HEK293 (cell line): ENCODE data around the gene ACAA1.

Experiments
- CTCF ChIA-PET: fragments of 350-600 bp; formaldehyde crosslinking; extraction: SDS; loops from one replicate; lab custom pipeline; 2021; ENCODE audit warnings: antibody characterized with exemption; lab: Yijun Ruan, JAX
- POLR2A ChIA-PET: fragments of 300-600 bp; formaldehyde crosslinking; extraction: SDS; loops from one replicate; lab custom pipeline; 2020; ENCODE audit warnings: antibody characterized with exemption, inconsistent platforms; lab: Yijun Ruan, JAX
- H3K27ac ChIP-seq: fragments of 200-500 bp; sonication (Bioruptor generic); 2 replicates; pipeline ENCODE4 v1.5.1; 2014; ENCODE audit warnings: low read depth, low read length, control low read depth, inconsistent platforms; ENCODE audit errors: extremely low read depth
- H3K36me3 ChIP-seq, 2 experiments: fragments of 200-500 bp in 1 of 2; sonication (Bioruptor generic) in 1 of 2; 1 replicate in 1 of 2; 2 replicates in 1 of 2; pipeline ENCODE4 v1.5.1; 2014 to 2017; ENCODE audit warnings: inconsistent platforms in 2 of 2, low read length in 2 of 2; ENCODE audit not compliant: control insufficient read depth in 2 of 2, insufficient read depth in 1 of 2
- H3K4me1 ChIP-seq: fragments of 200-500 bp; sonication (Bioruptor generic); 2 replicates; pipeline ENCODE4 v1.5.1; 2014; ENCODE audit warnings: mild to moderate bottlenecking, low read length, inconsistent platforms; ENCODE audit not compliant: control insufficient read depth, insufficient read depth
- H3K4me3 ChIP-seq: 2 replicates; pipeline ENCODE4 v1.5.1; 2011; ENCODE audit warnings: low read depth, mild to moderate bottlenecking, control low read depth, low read length, moderate library complexity
- H3K9me3 ChIP-seq: fragments of 200-500 bp; sonication (Bioruptor generic); 2 replicates; pipeline ENCODE4 v1.5.1; 2014; ENCODE audit warnings: low read depth, low read length, inconsistent platforms; ENCODE audit not compliant: control insufficient read depth, insufficient read depth
- ATF2 ChIP-seq: fragments of 450-650 bp; formaldehyde crosslinking; IDR thresholded peaks from 2 replicates; pipeline ENCODE4 v1.5.1; 2016; ENCODE audit warnings: missing biosample characterization, missing genetic modification characterization, low read depth
- PATZ1 ChIP-seq: fragments of 450-650 bp; formaldehyde crosslinking; IDR thresholded peaks from 2 replicates; pipeline ENCODE4 v1.5.1; 2016; ENCODE audit warnings: missing biosample characterization, missing genetic modification characterization
- ZBTB17 ChIP-seq: fragments of 450-650 bp; formaldehyde crosslinking; IDR thresholded peaks from 2 replicates; pipeline ENCODE4 v1.5.1; 2016; ENCODE audit warnings: missing biosample characterization, missing genetic modification characterization
- ZBTB8A ChIP-seq: fragments of 450-650 bp; formaldehyde crosslinking; IDR thresholded peaks from 2 replicates; pipeline ENCODE4 v1.5.1; 2016; ENCODE audit warnings: missing biosample characterization, missing genetic modification characterization
- ZNF155 ChIP-seq: fragments of 450-650 bp; formaldehyde crosslinking; IDR thresholded peaks from 2 replicates; pipeline ENCODE4 v1.5.1; 2016; ENCODE audit warnings: missing biosample characterization, missing genetic modification characterization
- ZNF157 ChIP-seq: fragments of 450-650 bp; formaldehyde crosslinking; IDR thresholded peaks from 2 replicates; pipeline ENCODE4 v1.5.1; 2016; ENCODE audit warnings: missing biosample characterization, missing genetic modification characterization
- ZNF184 ChIP-seq: fragments of 450-650 bp; IDR thresholded peaks from 2 replicates; pipeline ENCODE4 v1.5.1; 2018; ENCODE audit warnings: missing biosample characterization, mild to moderate bottlenecking, missing genetic modification characterization
- ZNF311 ChIP-seq: fragments of 450-650 bp; formaldehyde crosslinking; IDR thresholded peaks from 2 replicates; pipeline ENCODE4 v1.5.1; 2017; ENCODE audit warnings: missing biosample characterization, missing genetic modification characterization, borderline replicate concordance
- ZNF350 ChIP-seq: fragments of 450-650 bp; formaldehyde crosslinking; IDR thresholded peaks from 2 replicates; pipeline ENCODE4 v1.5.0; 2017; ENCODE audit warnings: missing biosample characterization, mild to moderate bottlenecking, missing genetic modification characterization
- ZNF423 ChIP-seq: fragments of 450-650 bp; formaldehyde crosslinking; IDR thresholded peaks from 2 replicates; pipeline ENCODE4 v1.5.1; 2016; ENCODE audit warnings: missing biosample characterization, missing genetic modification characterization
- ZNF518A ChIP-seq: fragments of 450-650 bp; formaldehyde crosslinking; conservative IDR thresholded peaks from 2 replicates; pipeline ENCODE4 v1.5.1; 2016; ENCODE audit warnings: low read depth, missing biosample characterization, missing genetic modification characterization
- ZNF549 ChIP-seq: fragments of 450-650 bp; IDR thresholded peaks from 2 replicates; pipeline ENCODE4 v1.5.1; 2018; ENCODE audit warnings: missing biosample characterization, missing genetic modification characterization, mild to moderate bottlenecking, inconsistent platforms, moderate library complexity
- ZNF558 ChIP-seq: fragments of 450-650 bp; formaldehyde crosslinking; IDR thresholded peaks from 2 replicates; pipeline ENCODE4 v1.5.1; 2016; ENCODE audit warnings: missing biosample characterization, missing genetic modification characterization
- ZNF610 ChIP-seq: fragments of 450-650 bp; formaldehyde crosslinking; IDR thresholded peaks from 2 replicates; pipeline ENCODE4 v1.5.1; 2016; ENCODE audit warnings: missing biosample characterization, missing genetic modification characterization, borderline replicate concordance
- ZNF792 ChIP-seq: fragments of 450-650 bp; formaldehyde crosslinking; IDR thresholded peaks from 2 replicates; pipeline ENCODE4 v1.5.1; 2016; ENCODE audit warnings: missing biosample characterization, missing genetic modification characterization
- TF ChIP-seq, protein P1 (sequence below): fragments of 450-650 bp; formaldehyde crosslinking; IDR thresholded peaks from 2 replicates; pipeline ENCODE4 v1.5.0; 2017; ENCODE audit warnings: missing biosample characterization, missing genetic modification characterization, borderline replicate concordance
- TF ChIP-seq, protein P2 (sequence below): fragments of 450-650 bp; formaldehyde crosslinking; IDR thresholded peaks from 2 replicates; pipeline ENCODE4 v1.5.1; 2017; ENCODE audit warnings: missing biosample characterization, missing genetic modification characterization
- TF ChIP-seq, protein P3 (sequence below): fragments of 450-650 bp; IDR thresholded peaks from 2 replicates; pipeline ENCODE4 v1.5.1; 2018; ENCODE audit warnings: missing biosample characterization, missing genetic modification characterization
- TF ChIP-seq, protein P4 (sequence below): fragments of 450-650 bp; formaldehyde crosslinking; IDR thresholded peaks from 2 replicates; pipeline ENCODE4 v1.5.1; 2016; ENCODE audit warnings: missing biosample characterization, missing genetic modification characterization

Gene ACAA1

DNA sequence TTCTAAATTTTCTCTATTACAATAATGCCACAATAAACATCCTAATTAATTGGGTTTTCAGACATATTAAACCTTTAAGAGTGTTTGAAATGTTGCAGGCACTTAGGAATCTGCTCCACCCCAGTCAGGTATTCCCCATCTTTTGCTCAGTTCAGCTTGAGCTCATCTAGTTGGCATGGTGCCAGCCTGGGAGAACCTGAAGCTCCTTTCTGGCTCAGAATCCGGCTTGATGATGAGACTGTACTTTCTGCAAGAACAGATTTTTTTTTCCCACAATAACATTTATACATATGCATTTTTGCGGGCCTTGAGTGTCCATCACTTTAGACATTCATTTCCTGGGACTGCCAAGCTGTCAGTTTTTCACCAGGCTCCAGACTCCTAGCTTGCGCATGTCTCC lies 20.7 kb upstream of the ACAA1 start (continued):
- TF ChIP-seq, protein P1, sequence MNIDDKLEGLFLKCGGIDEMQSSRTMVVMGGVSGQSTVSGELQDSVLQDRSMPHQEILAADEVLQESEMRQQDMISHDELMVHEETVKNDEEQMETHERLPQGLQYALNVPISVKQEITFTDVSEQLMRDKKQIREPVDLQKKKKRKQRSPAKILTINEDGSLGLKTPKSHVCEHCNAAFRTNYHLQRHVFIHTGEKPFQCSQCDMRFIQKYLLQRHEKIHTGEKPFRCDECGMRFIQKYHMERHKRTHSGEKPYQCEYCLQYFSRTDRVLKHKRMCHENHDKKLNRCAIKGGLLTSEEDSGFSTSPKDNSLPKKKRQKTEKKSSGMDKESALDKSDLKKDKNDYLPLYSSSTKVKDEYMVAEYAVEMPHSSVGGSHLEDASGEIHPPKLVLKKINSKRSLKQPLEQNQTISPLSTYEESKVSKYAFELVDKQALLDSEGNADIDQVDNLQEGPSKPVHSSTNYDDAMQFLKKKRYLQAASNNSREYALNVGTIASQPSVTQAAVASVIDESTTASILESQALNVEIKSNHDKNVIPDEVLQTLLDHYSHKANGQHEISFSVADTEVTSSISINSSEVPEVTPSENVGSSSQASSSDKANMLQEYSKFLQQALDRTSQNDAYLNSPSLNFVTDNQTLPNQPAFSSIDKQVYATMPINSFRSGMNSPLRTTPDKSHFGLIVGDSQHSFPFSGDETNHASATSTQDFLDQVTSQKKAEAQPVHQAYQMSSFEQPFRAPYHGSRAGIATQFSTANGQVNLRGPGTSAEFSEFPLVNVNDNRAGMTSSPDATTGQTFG: no peak
- TF ChIP-seq ZNF184 (tag by site-specific recombination) (peak; percentile 56; the same call in 1 of the 2 replicates), ZNF549 (tag by site-specific recombination) (0 out of 2 replicates have a peak, but pooled peaks have one; percentile 37), ZNF518A (tag by site-specific recombination) (no peak), ZNF350 (tag by site-specific recombination) (peak; percentile 72; the same call in 1 of the 2 replicates), ZBTB8A (tag by site-specific recombination) (no peak)
- TF ChIP-seq, all 188 proteins: peak for 9

- ChIA-PET CTCF (no interaction called here), POLR2A (interaction anchor here (1.5 kb wide), 1 partner anchor 20 kb away, joined by 16 read pairs; the partner anchor contains the start of gene ACAA1)
- no peak overlapping the region for H3K27ac ChIP-seq
- H3K36me3 ChIP-seq: no peaks in the 10 kb centered on the region
- no peak overlapping the region for H3K4me3 ChIP-seq
- H3K4me1 ChIP-seq: peaks cover 4% of the 10 kb centered on the region; the same call in 1 of the 2 replicates
- H3K9me3 ChIP-seq: no peaks in the 10 kb centered on the region
- no peak for TF ChIP-seq ZNF155 (tag by site-specific recombination)
- TF ChIP-seq, protein P2, sequence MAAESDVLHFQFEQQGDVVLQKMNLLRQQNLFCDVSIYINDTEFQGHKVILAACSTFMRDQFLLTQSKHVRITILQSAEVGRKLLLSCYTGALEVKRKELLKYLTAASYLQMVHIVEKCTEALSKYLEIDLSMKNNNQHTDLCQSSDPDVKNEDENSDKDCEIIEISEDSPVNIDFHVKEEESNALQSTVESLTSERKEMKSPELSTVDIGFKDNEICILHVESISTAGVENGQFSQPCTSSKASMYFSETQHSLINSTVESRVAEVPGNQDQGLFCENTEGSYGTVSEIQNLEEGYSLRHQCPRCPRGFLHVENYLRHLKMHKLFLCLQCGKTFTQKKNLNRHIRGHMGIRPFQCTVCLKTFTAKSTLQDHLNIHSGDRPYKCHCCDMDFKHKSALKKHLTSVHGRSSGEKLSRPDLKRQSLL: no peak
- TF ChIP-seq ZBTB17 (tag by site-specific recombination): no peak
- TF ChIP-seq, protein P3, sequence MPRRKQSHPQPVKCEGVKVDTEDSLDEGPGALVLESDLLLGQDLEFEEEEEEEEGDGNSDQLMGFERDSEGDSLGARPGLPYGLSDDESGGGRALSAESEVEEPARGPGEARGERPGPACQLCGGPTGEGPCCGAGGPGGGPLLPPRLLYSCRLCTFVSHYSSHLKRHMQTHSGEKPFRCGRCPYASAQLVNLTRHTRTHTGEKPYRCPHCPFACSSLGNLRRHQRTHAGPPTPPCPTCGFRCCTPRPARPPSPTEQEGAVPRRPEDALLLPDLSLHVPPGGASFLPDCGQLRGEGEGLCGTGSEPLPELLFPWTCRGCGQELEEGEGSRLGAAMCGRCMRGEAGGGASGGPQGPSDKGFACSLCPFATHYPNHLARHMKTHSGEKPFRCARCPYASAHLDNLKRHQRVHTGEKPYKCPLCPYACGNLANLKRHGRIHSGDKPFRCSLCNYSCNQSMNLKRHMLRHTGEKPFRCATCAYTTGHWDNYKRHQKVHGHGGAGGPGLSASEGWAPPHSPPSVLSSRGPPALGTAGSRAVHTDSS (tag by site-specific recombination): no peak
- TF ChIP-seq ZNF610 (tag by site-specific recombination): no peak
- TF ChIP-seq ZNF311 (tag by site-specific recombination): no peak
- TF ChIP-seq ZNF792: no peak
- no peak for TF ChIP-seq PATZ1 (tag by site-specific recombination)
- no peak for TF ChIP-seq ZBTB8A (tag by site-specific recombination)
- no peak for TF ChIP-seq ZNF157 (tag by site-specific recombination)
- TF ChIP-seq, protein P4, sequence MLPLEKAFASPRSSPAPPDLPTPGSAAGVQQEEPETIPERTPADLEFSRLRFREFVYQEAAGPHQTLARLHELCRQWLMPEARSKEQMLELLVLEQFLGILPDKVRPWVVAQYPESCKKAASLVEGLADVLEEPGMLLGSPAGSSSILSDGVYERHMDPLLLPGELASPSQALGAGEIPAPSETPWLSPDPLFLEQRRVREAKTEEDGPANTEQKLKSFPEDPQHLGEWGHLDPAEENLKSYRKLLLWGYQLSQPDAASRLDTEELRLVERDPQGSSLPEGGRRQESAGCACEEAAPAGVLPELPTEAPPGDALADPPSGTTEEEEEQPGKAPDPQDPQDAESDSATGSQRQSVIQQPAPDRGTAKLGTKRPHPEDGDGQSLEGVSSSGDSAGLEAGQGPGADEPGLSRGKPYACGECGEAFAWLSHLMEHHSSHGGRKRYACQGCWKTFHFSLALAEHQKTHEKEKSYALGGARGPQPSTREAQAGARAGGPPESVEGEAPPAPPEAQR: no peak
- no peak for TF ChIP-seq ZNF558 (tag by site-specific recombination)
- no peak for TF ChIP-seq ATF2 (tag by site-specific recombination)
- no peak for TF ChIP-seq ZNF423 (tag by site-specific recombination)
- TF ChIP-seq, all 188 proteins: peak for 0
These were observed 20.2 kb upstream of the ACAA1 start for GRCh38 chr3:38157117-38157516.
